Caco-2 (cell line): ENCODE results near the gene E2F1. TPM values are rescaled to one million over a fixed set of nuclear protein-coding genes. Genes with fewer than 3 reads are reported as not detected.

Source experiments
- BruUV-seq: library from RNA; stranded (reverse); fragments of 400-500 nt; replicated peaks from 2 replicates; lab custom pipeline; 2021; lab: Mats Ljungman, UMichigan
- CTCF ChIA-PET: fragments of 300-600 bp; sonication (Branson Sonifier 250); formaldehyde crosslinking; loops from one replicate; lab custom pipeline; 2022; ENCODE audit warnings: antibody characterized with exemption; lab: Charles Lee
- POLR2A ChIA-PET: fragments of 300-600 bp; sonication (Branson Sonifier 250); formaldehyde crosslinking; loops from one replicate; lab custom pipeline; 2022; ENCODE audit warnings: antibody characterized with exemption; lab: Charles Lee
- DNase-seq, 2 experiments: peaks; one replicate each; pipeline versions ENCODE4 v3.0.0 to v3.0.0-alpha.2; 2020 to 2022
- H3K27me3 ChIP-seq: replicated peaks from 2 replicates; pipeline ENCODE4 v1.6.0; 2011; ENCODE audit warnings: low read length; ENCODE audit not compliant: control insufficient read depth, insufficient read depth
- H3K36me3 ChIP-seq: 2 replicates; pipeline ENCODE4 v1.5.1; 2011; ENCODE audit warnings: low read length; ENCODE audit not compliant: control insufficient read depth, insufficient read depth
- H3K4me1 ChIP-seq: fragments of 250-450 bp; sonication (Bioruptor Pico); 2 replicates; pipeline ENCODE4 v1.5.1; 2020; ENCODE audit warnings: mild to moderate bottlenecking
- H3K4me3 ChIP-seq: 2 replicates; pipeline ENCODE4 v1.5.1; 2011; ENCODE audit warnings: low read depth, mild to moderate bottlenecking, control low read depth, low read length
- H3K9me3 ChIP-seq: fragments of 250-450 bp; sonication (Bioruptor Pico); 2 replicates; pipeline ENCODE4 v1.5.1; 2020; ENCODE audit warnings: mild to moderate bottlenecking, moderate library complexity
- H3K27ac Mint-ChIP-seq: one replicate; pipeline ENCODE4 v1.8.0; 2022; ENCODE audit warnings: mixed read lengths; ENCODE audit not compliant: unreplicated experiment
- H3K27me3 Mint-ChIP-seq: one replicate; pipeline ENCODE4 v1.8.0; 2022; ENCODE audit warnings: mixed read lengths; ENCODE audit not compliant: insufficient read depth, unreplicated experiment
- H3K36me3 Mint-ChIP-seq: one replicate; pipeline ENCODE4 v1.8.0; 2022; ENCODE audit warnings: mild to moderate bottlenecking, mixed read lengths; ENCODE audit not compliant: insufficient read depth, unreplicated experiment
- H3K4me1 Mint-ChIP-seq: one replicate; pipeline ENCODE4 v1.8.0; 2022; ENCODE audit warnings: low read depth, mixed read lengths; ENCODE audit not compliant: unreplicated experiment
- H3K4me3 Mint-ChIP-seq: one replicate; pipeline ENCODE4 v1.8.0; 2022; ENCODE audit warnings: mild to moderate bottlenecking, moderate library complexity, mixed read lengths; ENCODE audit not compliant: unreplicated experiment
- H3K9me3 Mint-ChIP-seq: one replicate; pipeline ENCODE4 v1.8.0; 2022; ENCODE audit warnings: mixed read lengths; ENCODE audit not compliant: unreplicated experiment
- intact Hi-C: fragments of 100-400 bp; cut with micrococcal nuclease; formaldehyde crosslinking; loops from one replicate; pipeline ENCODE4 v1.10.0; 2022; ENCODE audit not compliant: unreplicated experiment
- total RNA-seq: library from RNA; stranded (reverse); gene quantifications from 2 replicates; pipeline ENCODE4 v1.2.3, GENCODE V29; 2022
- TF ChIP-seq, protein P1 (sequence below), 2 experiments: fragments of 200-600 bp in 1 of 2; IDR thresholded peaks; 1 replicate in 1 of 2; 2 replicates in 1 of 2; pipeline versions ENCODE4 v1.5.1 to v1.8.0; 2011 to 2022; ENCODE audit warnings: antibody characterized with exemption in 1 of 2, control low read depth in 1 of 2, inconsistent platforms in 1 of 2, low read depth in 1 of 2, low read length in 1 of 2, mild to moderate bottlenecking in 1 of 2, moderate library complexity in 1 of 2; ENCODE audit not compliant: insufficient read depth in 1 of 2, severe bottlenecking in 1 of 2, unreplicated experiment in 1 of 2

The E2F1 gene
- total RNA-seq, 1 experiment from 2014 or later = 74.7 TPM

GRCh38 chr20:33709905-33710541, 23.8 kb upstream of the E2F1 start:
- H3K4me1 ChIP-seq = peaks cover 9% of the 10 kb centered on the region
- intact Hi-C loops = no loop called here
- BruUV-seq = no TSS peak
- H3K27ac Mint-ChIP-seq = no peak overlapping the region
- H3K36me3 Mint-ChIP-seq = peaks cover 12% of the 10 kb centered on the region
- ChIA-PET POLR2A (no interaction called here), CTCF (no interaction called here)
- no peaks in the 10 kb centered on the region for H3K9me3 ChIP-seq
- TF ChIP-seq, protein P1, sequence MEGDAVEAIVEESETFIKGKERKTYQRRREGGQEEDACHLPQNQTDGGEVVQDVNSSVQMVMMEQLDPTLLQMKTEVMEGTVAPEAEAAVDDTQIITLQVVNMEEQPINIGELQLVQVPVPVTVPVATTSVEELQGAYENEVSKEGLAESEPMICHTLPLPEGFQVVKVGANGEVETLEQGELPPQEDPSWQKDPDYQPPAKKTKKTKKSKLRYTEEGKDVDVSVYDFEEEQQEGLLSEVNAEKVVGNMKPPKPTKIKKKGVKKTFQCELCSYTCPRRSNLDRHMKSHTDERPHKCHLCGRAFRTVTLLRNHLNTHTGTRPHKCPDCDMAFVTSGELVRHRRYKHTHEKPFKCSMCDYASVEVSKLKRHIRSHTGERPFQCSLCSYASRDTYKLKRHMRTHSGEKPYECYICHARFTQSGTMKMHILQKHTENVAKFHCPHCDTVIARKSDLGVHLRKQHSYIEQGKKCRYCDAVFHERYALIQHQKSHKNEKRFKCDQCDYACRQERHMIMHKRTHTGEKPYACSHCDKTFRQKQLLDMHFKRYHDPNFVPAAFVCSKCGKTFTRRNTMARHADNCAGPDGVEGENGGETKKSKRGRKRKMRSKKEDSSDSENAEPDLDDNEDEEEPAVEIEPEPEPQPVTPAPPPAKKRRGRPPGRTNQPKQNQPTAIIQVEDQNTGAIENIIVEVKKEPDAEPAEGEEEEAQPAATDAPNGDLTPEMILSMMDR (IDR thresholded peaks at IDR 0.05; ENCODE audit: insufficient read depth in 1 of 2, low read depth in 1 of 2, low read length in 1 of 2, severe bottlenecking in 1 of 2, unreplicated experiment in 1 of 2) = no peak
- H3K27me3 ChIP-seq = no peaks in the 10 kb centered on the region
- no peaks in the 10 kb centered on the region for H3K9me3 Mint-ChIP-seq
- H3K4me3 Mint-ChIP-seq = no peak overlapping the region
- no peaks in the 10 kb centered on the region for H3K27me3 Mint-ChIP-seq
- no peak overlapping the region for H3K4me3 ChIP-seq
- H3K36me3 ChIP-seq = peaks cover 13% of the 10 kb centered on the region
- H3K4me1 Mint-ChIP-seq = peaks cover 20% of the 10 kb centered on the region
- peak in 1 of 2 experiments; percentile 71 for DNase-seq

- Mint-ChIP-seq H3K27me3 (no peaks in the 10 kb centered on the region), H3K27ac (no peak overlapping the region), H3K9me3 (peaks cover 3% of the 10 kb centered on the region), H3K36me3 (peaks cover 16% of the 10 kb centered on the region), H3K4me1 (peaks cover 20% of the 10 kb centered on the region), H3K4me3 (no peak overlapping the region)
- Histone ChIP-seq H3K4me3 (no peak overlapping the region), H3K36me3 (peaks cover 10% of the 10 kb centered on the region), H3K27me3 (no peaks in the 10 kb centered on the region), H3K9me3 (peaks cover 3% of the 10 kb centered on the region; the same call in 1 of the 2 replicates), H3K4me1 (peaks cover 9% of the 10 kb centered on the region)
- no TSS peak for BruUV-seq
- TF ChIP-seq, protein P1 (IDR thresholded peaks at IDR 0.05; ENCODE audit: insufficient read depth in 1 of 2, low read depth in 1 of 2, low read length in 1 of 2, severe bottlenecking in 1 of 2, unreplicated experiment in 1 of 2) = no peak
- ChIA-PET POLR2A (no interaction called here), CTCF (no interaction called here)
- intact Hi-C loops = no loop called here
- no peak for DNase-seq
Measured at GRCh38 chr20:33709398-33709797, 23.2 kb upstream of the E2F1 start.

DNA sequence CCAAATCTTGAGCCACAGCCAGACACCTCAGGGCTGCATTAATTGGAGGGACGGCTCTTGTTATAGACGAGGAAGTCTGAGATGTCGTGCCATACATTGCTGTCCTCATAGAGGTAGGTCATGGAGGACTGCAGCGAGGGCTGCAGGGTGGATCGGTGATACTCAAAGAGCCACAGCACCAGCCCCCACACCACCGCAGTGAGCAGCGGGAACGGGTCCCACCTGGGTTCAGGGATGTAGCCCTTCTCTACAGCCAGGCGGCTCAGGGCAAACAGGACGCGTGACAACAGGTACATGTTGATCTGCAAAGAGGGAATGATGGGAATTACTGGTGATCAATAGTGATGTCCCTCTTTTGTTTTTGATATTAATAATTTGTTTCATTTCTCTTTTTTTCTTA, 21.5 kb upstream of the E2F1 start:
- ChIA-PET CTCF (no interaction called here), POLR2A (no interaction called here)
- Histone ChIP-seq H3K9me3 (peaks cover 4% of the 10 kb centered on the region), H3K27me3 (no peaks in the 10 kb centered on the region), H3K4me1 (peaks cover 9% of the 10 kb centered on the region), H3K4me3 (no peak overlapping the region), H3K36me3 (peaks cover 6% of the 10 kb centered on the region)
- intact Hi-C loops = no loop called here
- Mint-ChIP-seq H3K27ac (peak overlapping the region; percentile 13), H3K4me3 (no peak overlapping the region), H3K36me3 (peaks cover 16% of the 10 kb centered on the region), H3K9me3 (peaks cover 19% of the 10 kb centered on the region), H3K27me3 (no peaks in the 10 kb centered on the region), H3K4me1 (peaks cover 20% of the 10 kb centered on the region)
- no peak for DNase-seq
- TF ChIP-seq, protein P1 (IDR thresholded peaks at IDR 0.05; ENCODE audit: insufficient read depth in 1 of 2, low read depth in 1 of 2, low read length in 1 of 2, severe bottlenecking in 1 of 2, unreplicated experiment in 1 of 2) = no peak
- BruUV-seq = no TSS peak
